Daoy (cell line): ENCODE measurements around the gene HCCS. TPM values are rescaled to one million over a fixed set of nuclear protein-coding genes. Genes with fewer than 3 reads are reported as not detected.
"Not testable (repeated sequence)": the region's sequence is repeated elsewhere in the genome, so short reads cannot be mapped to it uniquely, and the experiment has no call there.

Experiments used
- DNase-seq: peaks from one replicate; pipeline ENCODE4 v3.0.0-alpha.2; 2015; ENCODE audit warnings: low read depth
- total RNA-seq: library from RNA; depleted of rRNA; stranded (reverse); fragments of >200 nt; shearing (Covaris generic); gene quantifications from 2 replicates; pipeline ENCODE4 v1.2.3, GENCODE V29; 2014

HCCS gene
- total RNA-seq, 1 experiment from 2014 or later = 40.1 TPM

- not testable (repeated sequence) for DNase-seq
These were observed 12.0 kb downstream of the HCCS start for GRCh38 chrX:11123087-11123486.

- no peak for DNase-seq
These were observed 13.0 kb downstream of the HCCS start for GRCh38 chrX:11124112-11124511.

- DNase-seq = no peak
These were observed 13.9 kb downstream of the HCCS start for GRCh38 chrX:11125060-11125459.

- no peak for DNase-seq
These were observed 18.5 kb downstream of the HCCS start for GRCh38 chrX:11129534-11130105.

- no peak for DNase-seq
These were observed 19.0 kb downstream of the HCCS start for GRCh38 chrX:11130136-11130535.

- no peak for DNase-seq
These were observed 20.0 kb downstream of the HCCS start for GRCh38 chrX:11131146-11131545.

GRCh38 chrX:11135564-11136185 is 24.5 kb downstream of the HCCS start:
- no peak for DNase-seq

- peak; percentile 3 for DNase-seq
These were observed 26.5 kb downstream of the HCCS start for GRCh38 chrX:11137543-11138139.

GRCh38 chrX:11138498-11139390 is 27.6 kb downstream of the HCCS start:
- no peak for DNase-seq

- DNase-seq = peak; percentile 60
These were observed 33.0 kb downstream of the HCCS start for GRCh38 chrX:11143931-11144678.

- DNase-seq = no peak
These were observed 35.3 kb downstream of the HCCS start for GRCh38 chrX:11146411-11146810.

- no peak for DNase-seq
These were observed 37.3 kb downstream of the HCCS start for GRCh38 chrX:11148401-11148800.

GRCh38 chrX:11151799-11152559 is 40.8 kb downstream of the HCCS start:
- no peak for DNase-seq

GRCh38 chrX:11159149-11159548 is 48.0 kb downstream of the HCCS start:
- no peak for DNase-seq

- no peak for DNase-seq
These were observed 53.3 kb downstream of the HCCS start for GRCh38 chrX:11164433-11164832.

GRCh38 chrX:11171956-11172355 is 60.8 kb downstream of the HCCS start:
- no peak for DNase-seq

- DNase-seq = no peak
These were observed 61.3 kb downstream of the HCCS start for GRCh38 chrX:11172415-11172814.
